AG10803 (cell line): ENCODE measurements around the gene KRT16.
A peak's percentile ranks its signal among the peaks of the same experiment; 100 is the strongest.
"Not testable (repeated sequence)": the region's sequence is repeated elsewhere in the genome, so short reads cannot be mapped to it uniquely, and the experiment has no call there.

ENCODE experiments used
- DNase-seq: peaks from one replicate; pipeline ENCODE4 v3.0.0; 2010; ENCODE audit warnings: low read depth
- H3K4me3 ChIP-seq: 2 replicates; pipeline ENCODE4 v1.5.1; 2011; ENCODE audit warnings: mild to moderate bottlenecking, low read length, control low read depth
- CTCF ChIP-seq: conservative IDR thresholded peaks from 2 replicates; pipeline ENCODE4 v1.5.1; 2011; ENCODE audit warnings: mild to moderate bottlenecking, low read length, control low read depth, inconsistent platforms

KRT16 gene

GRCh38 chr17:41612376-41613160, at the start of gene KRT16:
Gene KRT16 (minus strand): TSS chr17:41612767. CDS start chr17:41612688, 79 bp downstream.
- not testable (repeated sequence) for H3K4me3 ChIP-seq
- DNase-seq: peak; percentile 19

- no peak overlapping the region for H3K4me3 ChIP-seq
- no peak for TF ChIP-seq CTCF
- DNase-seq: no peak
Measured at GRCh38 chr17:41660221-41660711, 47.7 kb upstream of the KRT16 start.

- no peak overlapping the region for H3K4me3 ChIP-seq
- no peak for DNase-seq
- TF ChIP-seq CTCF: no peak
Measured at GRCh38 chr17:41659427-41660212, 47.1 kb upstream of the KRT16 start.

- no peak for DNase-seq
- TF ChIP-seq CTCF: no peak
- H3K4me3 ChIP-seq: no peak overlapping the region
Measured at GRCh38 chr17:41658846-41659245, 46.3 kb upstream of the KRT16 start.

GRCh38 chr17:41657936-41658335, 45.4 kb upstream of the KRT16 start:
- no peak for DNase-seq
- no peak for TF ChIP-seq CTCF
- H3K4me3 ChIP-seq: no peak overlapping the region

- no peak for TF ChIP-seq CTCF
- DNase-seq: no peak
- no peak overlapping the region for H3K4me3 ChIP-seq
Measured at GRCh38 chr17:41657176-41657754, 44.7 kb upstream of the KRT16 start.

- no peak overlapping the region for H3K4me3 ChIP-seq
- no peak for TF ChIP-seq CTCF
- DNase-seq: no peak
Measured at GRCh38 chr17:41656249-41657023, 43.9 kb upstream of the KRT16 start.
